HepG2 (cell line): ENCODE data around the gene KDM8. TPM values are rescaled to one million over a fixed set of nuclear protein-coding genes. Genes with fewer than 3 reads are reported as not detected.

Experiments used
- ATAC-seq: fragments of 200-7000 bp; cut with Tn5 transposase; 3 replicates; pipeline ENCODE4 v1.9.1; 2020; ENCODE audit warnings: mild to moderate bottlenecking, moderate library complexity
- BruUV-seq: library from RNA; stranded (reverse); fragments of 400-500 nt; replicated peaks from 2 replicates; lab custom pipeline; 2021; lab: Mats Ljungman, UMichigan
- CTCF ChIA-PET: fragments of 300-600 bp; formaldehyde crosslinking; extraction: SDS; loops from one replicate; lab custom pipeline; 2021; ENCODE audit warnings: low total read pairs, inconsistent platforms, low intra/inter-chr PET ratio; lab: Yijun Ruan, JAX
- POLR2A ChIA-PET: fragments of 350-600 bp; sonication (Branson Sonifier 250); formaldehyde crosslinking; loops from one replicate; lab custom pipeline; 2020; ENCODE audit warnings: antibody characterized with exemption, inconsistent platforms; lab: Yijun Ruan, JAX
- DNase-seq: peaks from one replicate; pipeline ENCODE4 v3.0.0-alpha.2; 2015; ENCODE audit warnings: low spot score
- FAIRE-seq: peaks from 3 replicates; lab custom pipeline; 2011; peaks lifted over from hg19 to GRCh38; lab: Jason Lieb, UNC
- H2AFZ ChIP-seq: one replicate; pipeline ENCODE4 v1.6.1; 2011; ENCODE audit warnings: low read length, inconsistent platforms
- H3K27ac ChIP-seq: fragments of 300-600 bp; 3 replicates; pipeline ENCODE4 v1.8.0; 2011; ENCODE audit warnings: mixed run types, mild to moderate bottlenecking, mixed read lengths, low read length, inconsistent platforms; ENCODE audit not compliant: insufficient read depth; ENCODE audit errors: extremely low read length
- H3K27me3 ChIP-seq, 2 experiments: fragments of 200-600 bp in 1 of 2; 2 replicates in 1 of 2; 3 replicates in 1 of 2; pipeline versions ENCODE4 v1.6.0 to v1.8.0; 2011; ENCODE audit warnings: low read length in 2 of 2, mild to moderate bottlenecking in 2 of 2, moderate library complexity in 2 of 2, inconsistent platforms in 1 of 2; ENCODE audit not compliant: insufficient read depth in 2 of 2, control insufficient read depth in 1 of 2
- H3K36me3 ChIP-seq, 2 experiments: fragments of 200-600 bp in 1 of 2; replicated peaks in 1 of 2; 2 replicates in 1 of 2; 3 replicates in 1 of 2; pipeline versions ENCODE4 v1.5.1 to v1.8.0; 2011; ENCODE audit warnings: low read length in 2 of 2, inconsistent platforms in 1 of 2; ENCODE audit not compliant: insufficient read depth in 2 of 2, control insufficient read depth in 1 of 2
- H3K4me1 ChIP-seq: 2 replicates; pipeline ENCODE4 v1.5.1; 2012; ENCODE audit warnings: low read length, inconsistent platforms; ENCODE audit not compliant: insufficient read depth
- H3K4me2 ChIP-seq: 2 replicates; pipeline ENCODE4 v1.6.0; 2011; ENCODE audit warnings: low read depth, low read length, inconsistent platforms
- H3K4me3 ChIP-seq, 3 experiments: fragments of 200-600 bp in 1 of 3; sonication (generic), shearing (Covaris generic) in 1 of 3; replicated peaks in 1 of 3; 2 replicates each; pipeline ENCODE4 v1.5.1; 2011 to 2016; ENCODE audit warnings: low read length in 3 of 3, inconsistent platforms in 2 of 3, low read depth in 2 of 3, mild to moderate bottlenecking in 2 of 3, control low read depth in 1 of 3, mixed read lengths in 1 of 3; ENCODE audit not compliant: insufficient read depth in 1 of 3
- H3K79me2 ChIP-seq: one replicate; pipeline ENCODE4 v1.6.1; 2011; ENCODE audit warnings: low read length, inconsistent platforms; ENCODE audit not compliant: insufficient read depth
- H3K9ac ChIP-seq: 2 replicates; pipeline ENCODE4 v1.6.0; 2011; ENCODE audit warnings: mild to moderate bottlenecking, low read depth, low read length, inconsistent platforms; ENCODE audit not compliant: insufficient read depth
- H3K9me3 ChIP-seq: 2 replicates; pipeline ENCODE4 v1.5.1; 2012; ENCODE audit warnings: mild to moderate bottlenecking, low read length
- H4K20me1 ChIP-seq: 2 replicates; pipeline ENCODE4 v1.6.0; 2011; ENCODE audit warnings: inconsistent platforms, mild to moderate bottlenecking, low read length, moderate library complexity; ENCODE audit not compliant: insufficient read depth
- CBX5 ChIP-seq: sonication (generic); formaldehyde crosslinking; IDR thresholded peaks from 2 replicates; pipeline ENCODE4 v1.4.0; 2020; ENCODE audit warnings: missing genetic modification reagents, borderline replicate concordance
- FOXO4 ChIP-seq: sonication (generic); formaldehyde crosslinking; conservative IDR thresholded peaks from 2 replicates; pipeline ENCODE4 v1.8.1; 2023; ENCODE audit warnings: missing genetic modification reagents
- GTF2F1 ChIP-seq: fragments of 150-350 bp; IDR thresholded peaks from 2 replicates; pipeline ENCODE4 v1.6.1; 2014; ENCODE audit warnings: low read length
- LRRFIP1 ChIP-seq: sonication (generic); formaldehyde crosslinking; conservative IDR thresholded peaks from 2 replicates; pipeline ENCODE4 v1.4.0; 2020; ENCODE audit warnings: missing genetic modification reagents
- SOX6 ChIP-seq, 2 experiments: fragments of 450-650 bp in 1 of 2; sonication (generic) in 1 of 2; formaldehyde crosslinking in 1 of 2; IDR thresholded peaks; 2 replicates each; pipeline versions ENCODE4 v1.4.0 to v1.6.1; 2017 to 2020; ENCODE audit warnings: antibody characterized with exemption in 1 of 2, mild to moderate bottlenecking in 1 of 2, missing genetic modification reagents in 1 of 2
- STAG1 ChIP-seq: sonication (generic); formaldehyde crosslinking; IDR thresholded peaks from 2 replicates; pipeline ENCODE4 v1.4.0; 2020; ENCODE audit warnings: missing genetic modification reagents
- ZBTB25 ChIP-seq: IDR thresholded peaks from 2 replicates; pipeline ENCODE4 v1.6.1; 2018; ENCODE audit warnings: missing genetic modification reagents
- ZBTB33 ChIP-seq: sonication (generic); formaldehyde crosslinking; IDR thresholded peaks from 2 replicates; pipeline ENCODE4 v1.4.0; 2020; ENCODE audit warnings: missing genetic modification reagents
- ZNF333 ChIP-seq: sonication (generic); formaldehyde crosslinking; IDR thresholded peaks from 2 replicates; pipeline ENCODE4 v1.4.0; 2020; ENCODE audit warnings: mild to moderate bottlenecking, missing genetic modification reagents, borderline replicate concordance
- ZNF430 ChIP-seq: sonication (generic); formaldehyde crosslinking; IDR thresholded peaks from 2 replicates; pipeline ENCODE4 v1.9.0; 2021; ENCODE audit warnings: mild to moderate bottlenecking, missing genetic modification reagents
- ZNF484 ChIP-seq: sonication (generic); formaldehyde crosslinking; IDR thresholded peaks from 2 replicates; pipeline ENCODE4 v1.5.1; 2020; ENCODE audit warnings: mild to moderate bottlenecking, low read depth, missing genetic modification reagents, borderline replicate concordance
- ZNF670 ChIP-seq: sonication (generic); formaldehyde crosslinking; IDR thresholded peaks from 2 replicates; pipeline ENCODE4 v1.8.0; 2022; ENCODE audit warnings: mild to moderate bottlenecking, missing genetic modification reagents, borderline replicate concordance
- ZNF678 ChIP-seq: sonication (generic); formaldehyde crosslinking; IDR thresholded peaks from 2 replicates; pipeline ENCODE4 v1.4.0; 2020; ENCODE audit warnings: mild to moderate bottlenecking, missing genetic modification reagents
- ZNF761 ChIP-seq: sonication (generic); formaldehyde crosslinking; conservative IDR thresholded peaks from 2 replicates; pipeline ENCODE4 v1.4.0; 2020; ENCODE audit warnings: mild to moderate bottlenecking, missing genetic modification reagents
- WGBS: methylation state at CpG from one replicate; pipeline ENCODE4 v1.1.6; 2017; ENCODE audit warnings: low lambda C conversion rate; 5-methylcytosine and 5-hydroxymethylcytosine counted together
- in situ Hi-C: cut with HindIII; loops from 2 replicates; pipeline ENCODE4 v1.10.0; 2017; ENCODE audit warnings: low pct_unique_long_range_greater_than_20kb; ENCODE audit not compliant: extremely low pct_ligation_motif_present
- intact Hi-C: fragments of 100-400 bp; cut with micrococcal nuclease; formaldehyde crosslinking; loops from one replicate; pipeline ENCODE4 v1.10.0; 2022; ENCODE audit not compliant: unreplicated experiment
- polyA plus RNA-seq, 8 experiments: library from polyadenylated mRNA; depleted of rRNA in 3 of 8; stranded (reverse) in 7 of 8; unstranded in 1 of 8; fragments of >200 nt; fragmentation: Illumina TruSeq in 4 of 8; extraction: Trizol in 4 of 8; gene quantifications; 2 replicates each; pipeline versions ENCODE4 v1.2.1 to v1.2.3, GENCODE V29; 2011 to 2016; ENCODE audit warnings: low read depth in 4 of 8, missing spikeins in 1 of 8, mixed read lengths in 1 of 8; ENCODE audit not compliant: insufficient read depth in 1 of 8
- total RNA-seq, 5 experiments: library from RNA; depleted of rRNA; stranded (reverse); fragments of >200 nt; fragmentation: Illumina TruSeq; extraction: Trizol; gene quantifications; 2 replicates each; pipeline ENCODE4 v1.2.3, GENCODE V29; 2016; ENCODE audit warnings: low read depth in 1 of 5

The KDM8 gene
- total and polyA plus RNA-seq, 2 of the 13 experiments (the other 11 are each of a cell fraction or from before 2014, with no cell fraction given), result 3.3 to 8.6 TPM

- TF ChIP-seq ZNF484 (CRISPR knock-in tag) (no peak), ZNF333 (CRISPR knock-in tag) (no peak), ZBTB25 (CRISPR knock-in tag) (no peak), ZNF430 (CRISPR knock-in tag) (no peak), ZNF761 (no peak), LRRFIP1 (CRISPR knock-in tag) (no peak), GTF2F1 (no peak), SOX6 (IDR thresholded peaks at IDR 0.05) (no peak), SOX6 (CRISPR knock-in tag; IDR thresholded peaks at IDR 0.05) (no peak), ZNF678 (CRISPR knock-in tag) (no peak), FOXO4 (CRISPR knock-in tag) (no peak), CBX5 (no peak), ZNF670 (CRISPR knock-in tag) (no peak), STAG1 (CRISPR knock-in tag) (no peak), ZBTB33 (CRISPR knock-in tag) (no peak)
- H3K27me3 ChIP-seq, result no peaks in the 10 kb centered on the region
- H3K9ac ChIP-seq, result no peak overlapping the region
- POLR2A ChIA-PET, result no interaction called here
- no peak overlapping the region for H3K4me2 ChIP-seq
- H3K79me2 ChIP-seq, result no peaks in the 10 kb centered on the region
- no peak overlapping the region for H2AFZ ChIP-seq
- in situ Hi-C loops, result no loop called here
- ATAC-seq (no peak), FAIRE-seq (no peak), DNase-seq (no peak)
- CTCF ChIA-PET, result no interaction called here
- H3K36me3 ChIP-seq, result peaks cover 21 to 36% of the 10 kb centered on the region in 2 experiments; a peak in 4 of 5 replicates
- no peaks in the 10 kb centered on the region for H3K9me3 ChIP-seq
- H3K4me3 ChIP-seq, result no peak overlapping the region
- H3K27ac ChIP-seq, result no peak overlapping the region
- 93% methylated on average over 21 of the region's 21 CpGs for WGBS
- no TSS peak for BruUV-seq
- H3K4me1 ChIP-seq, result no peaks in the 10 kb centered on the region
- intact Hi-C loops, result no loop called here
- no peaks in the 10 kb centered on the region for H4K20me1 ChIP-seq
These were observed 25.5 kb downstream of the KDM8 start for GRCh38 chr16:27228621-27229501.
